ENCODE data around the gene SLC39A11.

Gene SLC39A11

DNA sequence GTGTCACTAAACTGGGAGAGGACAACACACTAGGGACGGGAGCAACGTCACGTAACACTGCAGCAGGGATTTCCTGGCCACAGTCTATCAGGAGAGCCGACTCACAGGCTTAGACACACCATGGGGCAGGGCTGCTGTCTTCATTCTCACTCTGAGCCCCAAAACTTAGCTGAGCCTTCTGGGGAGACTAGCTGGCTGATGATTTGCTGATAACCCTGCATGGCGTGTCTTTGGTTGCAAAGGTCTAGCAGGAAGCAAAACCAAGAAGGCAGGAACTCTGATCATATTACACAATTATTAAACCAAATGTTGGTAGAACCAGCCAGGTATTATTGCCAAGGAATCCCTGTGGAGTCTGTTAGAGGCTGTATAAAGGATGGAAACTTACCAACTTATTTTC is 345.0 kb downstream of the SLC39A11 start:
- DNase-seq (ENCODE audit: low spot score): no peak

DNA sequence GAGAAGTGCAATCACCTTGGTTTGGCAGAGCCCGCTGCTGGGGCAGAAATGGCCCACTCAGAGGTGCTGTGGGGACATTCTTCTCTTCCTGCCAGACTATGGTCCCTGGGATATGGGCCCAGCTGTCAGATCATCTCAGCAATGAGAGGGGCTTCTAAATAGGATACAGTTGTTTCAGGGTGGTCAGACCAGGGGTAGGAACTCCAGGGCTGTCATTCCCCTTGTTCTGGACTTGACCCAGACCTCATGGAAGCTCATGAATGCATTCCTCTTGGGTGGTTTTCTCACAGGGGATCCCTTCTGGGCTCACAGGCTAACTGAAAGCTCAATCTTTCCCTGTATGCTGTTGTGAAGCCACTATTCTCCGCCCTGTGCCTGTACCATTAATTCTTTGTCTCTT is 347.2 kb downstream of the SLC39A11 start:
- DNase-seq (ENCODE audit: low spot score): no peak

DNA sequence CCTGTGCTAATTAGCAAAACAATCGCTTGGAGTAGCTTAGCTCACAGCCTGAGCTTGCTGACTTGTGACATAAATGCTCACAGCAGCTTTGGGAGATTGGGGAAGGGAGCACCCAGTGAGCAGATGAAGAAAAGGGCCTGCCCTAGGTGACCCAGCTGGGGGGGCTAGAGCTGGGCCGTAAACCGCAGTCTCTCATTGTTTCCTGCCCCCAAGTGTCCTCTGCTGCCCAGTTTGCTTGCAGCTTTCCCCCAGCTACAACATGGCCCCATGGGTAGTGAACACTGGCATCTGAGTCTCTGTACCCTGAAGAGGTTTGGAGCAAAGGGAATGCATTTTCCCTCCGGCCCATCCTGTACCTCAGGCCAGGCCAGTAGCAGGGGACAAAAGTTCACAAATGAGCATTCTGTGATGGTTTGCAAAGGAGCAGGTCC is 349.4 kb downstream of the SLC39A11 start:
- DNase-seq (ENCODE audit: low spot score): no peak

DNA sequence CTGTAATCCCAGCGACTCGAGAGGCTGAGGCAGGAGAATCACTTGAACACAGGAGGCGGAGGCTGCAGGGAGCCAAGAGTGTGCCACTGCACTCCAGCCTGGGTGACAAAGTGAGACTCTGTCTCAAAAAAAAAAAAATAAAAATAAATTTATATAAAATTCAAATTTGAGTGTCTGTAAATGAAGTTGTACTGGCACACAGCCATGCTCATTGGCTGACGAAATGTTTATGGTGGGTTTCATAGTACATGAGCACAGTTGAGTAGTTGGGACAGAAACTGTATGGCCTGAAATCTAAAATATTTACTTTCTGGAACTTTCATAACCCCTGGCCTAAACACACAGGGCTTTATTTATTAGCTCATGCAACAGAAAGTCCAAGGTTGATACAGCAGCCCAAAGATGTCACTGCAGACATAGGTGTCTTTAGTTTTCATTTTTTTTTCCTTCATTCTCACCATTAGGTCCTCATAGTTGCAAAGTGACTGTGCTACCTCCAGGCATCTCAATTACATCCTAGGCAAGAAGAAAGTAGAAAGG is 355.3 kb downstream of the SLC39A11 start:
- no peak for DNase-seq (ENCODE audit: low spot score)

- DNase-seq (ENCODE audit: low spot score): no peak
Observed at GRCh38 chr17:72735592-72735991, 356.9 kb downstream of the SLC39A11 start.

DNA sequence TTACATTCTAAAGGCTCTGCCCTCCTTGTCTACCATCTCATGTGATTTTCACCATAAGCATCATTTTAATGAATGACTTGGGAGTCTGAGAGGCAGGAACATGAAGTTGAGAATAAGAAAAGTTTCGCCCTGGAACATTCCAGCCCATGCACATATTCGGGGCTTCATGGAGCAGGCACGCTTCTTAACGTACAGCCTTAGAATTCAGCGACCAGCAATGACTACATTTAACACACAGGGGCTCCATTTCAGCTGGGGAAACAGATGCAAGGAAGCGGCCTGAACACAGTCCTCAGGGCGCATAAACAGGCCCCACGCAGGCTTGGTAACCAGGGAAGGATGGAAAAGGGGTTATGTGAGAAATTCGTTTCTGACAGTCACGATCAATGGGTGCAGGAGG is 357.4 kb downstream of the SLC39A11 start:
- DNase-seq (ENCODE audit: low spot score): no peak

- DNase-seq (ENCODE audit: low spot score): no peak
Observed at GRCh38 chr17:72734613-72735012, 357.9 kb downstream of the SLC39A11 start.

GRCh38 chr17:72733619-72734282 is 358.7 kb downstream of the SLC39A11 start:
- DNase-seq (ENCODE audit: low spot score): no peak

DNA sequence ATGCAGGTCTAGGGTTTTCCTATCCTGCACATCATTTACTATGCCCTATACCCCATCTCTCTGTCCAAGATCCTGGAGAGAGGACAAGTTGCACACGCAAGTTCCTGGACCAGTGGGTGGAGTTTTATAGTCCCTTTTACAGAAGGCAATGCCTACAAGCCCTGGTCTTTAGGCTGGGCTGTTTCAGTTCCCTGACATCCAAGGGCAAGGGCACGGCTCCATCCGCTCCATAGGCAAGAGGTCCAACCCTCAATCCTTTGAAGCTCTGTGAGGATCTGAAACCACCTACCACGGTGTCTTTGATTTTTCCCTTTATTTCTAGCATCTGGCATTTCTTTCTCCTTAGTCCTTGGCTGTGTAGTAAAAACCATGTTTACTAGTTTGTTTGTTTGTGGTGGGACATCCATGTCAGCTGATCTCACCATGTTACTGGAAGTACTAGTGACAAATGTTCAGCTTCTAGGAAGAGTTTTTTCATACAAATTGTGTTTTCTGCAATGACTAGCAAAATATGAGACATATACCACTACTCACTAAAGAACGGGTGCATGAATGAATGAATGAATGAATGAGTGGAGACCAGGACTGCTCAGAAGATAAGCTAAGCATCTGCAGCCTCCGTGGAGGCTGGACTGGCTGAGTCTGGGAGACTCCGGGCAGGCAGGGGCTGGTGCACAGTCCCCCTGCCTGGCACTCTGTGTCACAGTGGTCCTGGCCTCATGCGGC is 359.4 kb downstream of the SLC39A11 start:
- no peak for DNase-seq (ENCODE audit: low spot score)

DNA sequence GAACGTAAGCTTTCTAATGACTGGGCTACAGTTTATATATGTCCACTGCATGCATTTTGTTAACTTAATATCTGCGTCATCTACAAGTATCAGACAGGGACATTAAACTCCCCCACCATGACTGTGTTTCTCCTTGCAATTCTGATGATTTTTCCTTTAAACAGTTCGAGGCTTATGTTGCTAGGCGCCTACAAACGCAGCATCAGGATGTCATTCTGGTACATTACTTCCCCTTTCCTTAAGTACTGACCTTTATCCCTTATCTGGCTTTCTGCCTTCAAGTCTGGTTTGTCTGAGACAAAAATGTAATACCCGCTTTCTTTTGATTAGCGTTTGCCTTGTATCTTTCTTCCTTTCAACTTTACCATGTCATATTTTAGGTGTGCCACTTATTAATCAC is 362.4 kb downstream of the SLC39A11 start:
- DNase-seq (ENCODE audit: low spot score): no peak

- DNase-seq (ENCODE audit: low spot score): no peak
Observed at GRCh38 chr17:72726936-72727335, 365.6 kb downstream of the SLC39A11 start.

- peak; percentile 48 for DNase-seq (ENCODE audit: low spot score)
Observed at GRCh38 chr17:72725433-72726068, 366.9 kb downstream of the SLC39A11 start.

DNA sequence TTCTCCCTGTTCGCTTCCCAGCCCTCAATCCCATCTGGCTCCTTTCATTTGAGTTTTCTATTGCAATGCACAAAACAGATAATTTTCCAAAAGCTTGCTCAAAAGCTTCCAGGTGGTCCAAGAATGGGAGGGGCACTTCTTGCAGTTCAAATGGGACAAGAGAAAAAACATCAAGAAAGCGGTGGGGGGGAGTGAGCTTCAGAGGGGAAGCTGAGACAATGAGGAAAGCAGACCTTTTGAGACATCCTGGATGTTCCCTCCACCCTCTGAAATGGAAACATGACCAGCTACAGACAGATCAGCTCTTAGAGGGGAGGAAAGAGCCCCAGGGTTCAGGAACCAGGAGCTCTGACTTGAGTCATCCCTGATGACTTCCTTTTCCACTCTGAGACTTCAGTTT is 368.2 kb downstream of the SLC39A11 start:
- DNase-seq (ENCODE audit: low spot score): no peak

DNA sequence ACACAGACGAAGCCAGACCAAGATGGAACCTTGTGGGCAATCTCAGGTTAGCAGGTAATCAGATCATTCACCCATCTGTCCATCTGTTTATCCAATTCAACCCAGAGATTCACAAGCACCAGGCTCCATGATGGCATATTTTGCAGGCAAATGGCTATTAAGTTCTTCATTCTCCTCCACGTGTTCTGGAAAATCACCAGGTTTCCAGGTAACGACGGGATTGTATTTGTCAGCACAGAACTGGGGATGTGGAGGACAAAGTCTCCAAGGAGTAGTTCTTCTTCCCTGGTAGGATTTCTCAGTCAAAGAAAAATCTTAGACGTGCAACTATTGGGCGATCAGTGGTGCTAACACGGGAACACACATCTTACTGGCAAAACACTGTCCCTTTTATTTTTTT is 368.8 kb downstream of the SLC39A11 start:
- no peak for DNase-seq (ENCODE audit: low spot score)

DNA sequence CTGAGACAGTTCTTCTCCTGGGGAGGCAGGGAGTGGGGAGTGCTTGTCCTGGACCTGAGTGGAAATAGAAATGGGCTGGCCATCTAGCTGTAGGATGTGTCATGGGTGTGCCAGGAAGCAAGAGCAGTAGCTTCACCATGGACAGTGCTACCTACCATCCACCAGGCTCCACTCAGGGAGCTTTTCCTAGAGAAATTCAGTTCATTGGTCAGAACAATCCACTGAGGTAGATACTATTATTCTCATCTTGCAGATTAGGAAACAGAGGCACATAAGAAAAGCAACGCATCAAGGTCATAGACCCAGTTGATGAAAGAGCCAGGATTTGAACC is 372.0 kb downstream of the SLC39A11 start:
- DNase-seq (ENCODE audit: low spot score): no peak

DNA sequence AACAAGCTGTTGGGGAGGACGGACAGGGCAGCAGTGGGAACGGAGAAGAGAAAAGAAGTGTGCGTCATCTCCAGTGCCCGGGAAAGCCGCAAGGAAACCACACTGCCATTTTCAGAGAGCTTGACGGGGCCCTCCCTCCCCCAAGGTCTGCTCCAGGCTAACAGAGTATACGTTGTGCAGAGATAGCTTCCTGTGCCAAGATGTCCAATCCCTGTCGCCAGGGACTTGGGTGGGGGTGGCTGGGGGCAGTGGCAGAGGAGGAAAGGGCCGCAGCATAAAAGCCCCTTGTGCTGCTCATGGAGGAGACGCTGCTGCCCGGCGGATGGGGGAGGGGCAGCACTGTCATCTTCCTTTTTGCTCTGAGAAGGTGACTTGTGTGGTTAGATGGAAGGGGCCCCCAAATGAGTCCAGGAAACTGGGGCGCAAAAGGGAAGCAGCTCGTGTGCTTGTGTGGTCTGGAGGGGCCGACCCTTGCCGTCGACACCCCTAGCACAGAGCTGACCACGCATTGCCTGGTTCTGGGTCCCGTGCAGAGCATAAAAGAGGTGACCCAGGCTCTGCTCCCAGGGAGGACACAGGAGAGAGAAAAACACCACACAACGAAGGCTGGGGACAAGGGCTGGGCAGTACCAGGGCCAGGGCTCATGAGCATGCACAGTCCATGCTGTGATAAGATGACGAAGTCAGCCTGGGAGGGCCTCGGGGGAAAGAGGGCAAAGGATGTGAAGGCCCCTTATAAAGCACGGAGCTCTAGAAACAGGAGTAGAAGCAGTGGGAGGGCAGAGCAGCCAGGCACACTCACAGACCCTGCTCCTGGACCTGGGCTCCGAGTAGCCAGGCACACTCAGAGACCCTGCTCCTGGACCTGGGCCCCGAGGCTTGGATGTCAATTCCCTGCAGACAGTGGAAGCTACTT is 372.7 kb downstream of the SLC39A11 start:
- DNase-seq (ENCODE audit: low spot score): no peak

DNA sequence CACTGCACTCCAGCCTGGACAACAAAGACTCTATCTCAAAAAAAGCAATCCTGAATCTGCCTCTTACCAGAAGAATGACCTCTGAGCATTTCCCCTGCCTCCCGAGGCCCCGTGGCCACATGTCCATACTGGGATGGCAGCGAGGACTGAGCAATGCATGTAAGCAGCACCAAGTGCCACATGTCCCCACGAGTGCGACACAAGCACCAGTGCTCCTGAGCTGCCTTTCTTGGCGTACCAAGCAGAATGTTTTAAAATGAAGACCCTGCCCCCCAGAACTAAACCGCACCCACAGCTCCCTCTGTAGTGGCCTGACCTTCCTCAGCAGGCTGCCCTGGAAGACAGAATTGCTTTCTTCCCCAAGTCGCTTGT is 373.3 kb downstream of the SLC39A11 start:
- no peak for DNase-seq (ENCODE audit: low spot score)

DNA sequence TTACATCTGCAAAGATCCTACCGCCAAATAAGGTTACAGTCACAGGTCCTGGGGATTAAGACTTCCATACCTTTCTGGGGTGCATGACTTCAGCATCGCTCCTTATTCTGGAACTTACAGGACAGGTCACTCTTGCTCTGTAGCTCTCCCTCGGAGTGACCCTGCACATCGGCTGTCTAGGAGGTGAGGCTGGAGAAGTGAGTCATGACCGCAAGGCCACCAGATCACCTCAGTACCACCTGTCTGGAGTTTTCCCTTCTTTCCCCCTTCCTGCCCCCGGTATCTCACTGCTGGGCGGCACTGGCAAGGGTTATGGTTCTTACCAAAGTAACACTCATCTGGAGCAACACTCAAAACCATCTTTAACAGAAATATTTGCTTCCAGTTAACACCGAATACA is 374.8 kb downstream of the SLC39A11 start:
- no peak for DNase-seq (ENCODE audit: low spot score)

GRCh38 chr17:72717276-72717675 is 375.2 kb downstream of the SLC39A11 start:
- DNase-seq (ENCODE audit: low spot score): no peak

DNA sequence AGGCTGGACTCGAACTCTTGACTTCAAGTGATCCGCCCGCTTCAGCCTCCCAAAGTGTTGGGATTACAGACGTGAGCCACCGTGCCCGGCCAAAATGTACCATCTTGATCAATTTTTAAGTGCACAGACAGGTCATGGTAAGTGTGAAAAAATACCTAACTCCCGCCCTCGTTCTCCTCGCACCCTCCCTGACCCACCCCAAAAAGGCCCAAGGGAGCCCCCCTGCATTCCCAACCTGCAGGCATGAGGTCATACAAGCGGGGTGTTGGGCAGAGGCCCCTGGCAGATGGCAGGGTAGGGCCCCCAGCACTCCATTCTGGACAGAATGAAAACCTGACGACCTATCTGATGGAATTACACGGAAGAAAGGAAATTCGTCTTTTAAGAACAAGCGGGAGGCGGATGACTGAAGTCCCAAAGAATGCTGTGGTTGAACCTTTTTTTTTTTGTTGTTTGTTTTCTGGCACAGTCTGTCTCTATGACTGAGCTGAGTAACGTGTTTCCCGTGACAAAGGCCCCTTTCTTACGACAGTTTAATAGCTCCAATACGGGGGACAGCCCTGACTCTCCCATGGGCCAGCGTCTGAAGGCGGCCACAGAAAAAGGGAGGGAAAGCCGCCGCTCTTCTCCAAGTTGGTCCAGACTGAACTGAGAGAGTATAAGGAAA is 376.4 kb downstream of the SLC39A11 start:
- peak; percentile 90 for DNase-seq (ENCODE audit: low spot score)

GRCh38 chr17:72714357-72714966 is 378.0 kb downstream of the SLC39A11 start:
- DNase-seq (ENCODE audit: low spot score): no peak
